IPS-NIHi11 (cell line): Measurements from ENCODE around the gene NBPF11.
"Not testable (repeated sequence)": the region's sequence is repeated elsewhere in the genome, so short reads cannot be mapped to it uniquely, and the experiment has no call there.

Experiments
- DNase-seq: peaks from one replicate; pipeline ENCODE4 v3.0.0; 2012; ENCODE audit warnings: mixed read lengths, low spot score

The NBPF11 gene

GRCh38 chr1:148150945-148151344, 1.1 kb downstream of the NBPF11 start:
- not testable (repeated sequence) for DNase-seq

GRCh38 chr1:148150014-148150413, 2.1 kb downstream of the NBPF11 start:
- DNase-seq, result not testable (repeated sequence)

GRCh38 chr1:148149050-148149815, 2.8 kb downstream of the NBPF11 start:
- not testable (repeated sequence) for DNase-seq

- DNase-seq, result not testable (repeated sequence)
Observed at GRCh38 chr1:148147052-148147838, 4.8 kb downstream of the NBPF11 start.

GRCh38 chr1:148146191-148146997, 5.7 kb downstream of the NBPF11 start:
- DNase-seq, result not testable (repeated sequence)

GRCh38 chr1:148143223-148143622, 8.9 kb downstream of the NBPF11 start:
- not testable (repeated sequence) for DNase-seq

GRCh38 chr1:148141936-148142335, 10.1 kb downstream of the NBPF11 start:
- not testable (repeated sequence) for DNase-seq

GRCh38 chr1:148138606-148139005, 13.5 kb downstream of the NBPF11 start:
- not testable (repeated sequence) for DNase-seq

GRCh38 chr1:148122341-148122740, 29.7 kb downstream of the NBPF11 start:
- DNase-seq, result not testable (repeated sequence)

GRCh38 chr1:148120395-148120794, 31.7 kb downstream of the NBPF11 start:
- DNase-seq, result not testable (repeated sequence)

GRCh38 chr1:148095732-148096131, 56.3 kb downstream of the NBPF11 start:
- DNase-seq, result not testable (repeated sequence)

GRCh38 chr1:148086196-148086595, 65.9 kb downstream of the NBPF11 start:
- not testable (repeated sequence) for DNase-seq

GRCh38 chr1:148081205-148081604, 70.9 kb downstream of the NBPF11 start:
- DNase-seq, result not testable (repeated sequence)

- DNase-seq, result not testable (repeated sequence)
Observed at GRCh38 chr1:148078632-148079519, 73.2 kb downstream of the NBPF11 start.

- not testable (repeated sequence) for DNase-seq
Observed at GRCh38 chr1:148078090-148078489, 74.0 kb downstream of the NBPF11 start.

GRCh38 chr1:148077458-148077857, 74.6 kb downstream of the NBPF11 start:
- DNase-seq, result not testable (repeated sequence)

- not testable (repeated sequence) for DNase-seq
Observed at GRCh38 chr1:148073392-148073791, 78.7 kb downstream of the NBPF11 start.

- not testable (repeated sequence) for DNase-seq
Observed at GRCh38 chr1:148068606-148069005, 83.5 kb downstream of the NBPF11 start.

- not testable (repeated sequence) for DNase-seq
Observed at GRCh38 chr1:148068201-148068600, 83.9 kb downstream of the NBPF11 start.

- DNase-seq, result not testable (repeated sequence)
Observed at GRCh38 chr1:148060294-148060701, 91.8 kb downstream of the NBPF11 start.

- DNase-seq, result not testable (repeated sequence)
Observed at GRCh38 chr1:148057384-148057783, 94.7 kb downstream of the NBPF11 start.
